SH-SY5Y (cell line): ENCODE results near the gene SPATS2.

Experiments used
- GATA2 ChIP-seq: IDR thresholded peaks from 2 replicates; pipeline ENCODE4 v1.6.1; 2011; ENCODE audit warnings: mild to moderate bottlenecking, low read depth, low read length
- GATA3 ChIP-seq: IDR thresholded peaks from 2 replicates; pipeline ENCODE4 v1.6.1; 2011; ENCODE audit warnings: low read depth, mild to moderate bottlenecking, low read length, moderate library complexity

DNA sequence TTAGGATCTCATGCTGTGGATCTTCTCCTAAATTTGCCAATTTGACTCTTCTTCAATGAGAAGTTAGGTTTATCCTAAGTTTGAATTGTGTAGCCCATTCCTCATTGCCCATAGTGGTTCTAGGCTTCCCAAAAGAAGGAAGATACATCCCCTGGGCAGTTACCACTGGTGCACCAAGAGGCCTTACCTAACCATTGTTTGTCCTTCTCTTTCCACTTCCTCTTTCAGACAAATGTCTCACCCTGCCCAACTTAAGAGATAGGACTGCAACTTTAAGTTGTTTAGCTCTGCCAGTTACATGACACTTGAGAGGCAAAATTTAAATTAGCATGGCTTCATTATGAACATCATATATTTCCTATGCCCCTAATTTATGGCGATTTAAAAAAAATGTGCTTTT lies 162.2 kb downstream of the SPATS2 start:
- no peak for TF ChIP-seq GATA3
- no peak for TF ChIP-seq GATA2
